Spleen (tissue), 11 donors: ENCODE data around the gene DUSP9. TPM values are rescaled to one million over a fixed set of nuclear protein-coding genes. Genes with fewer than 3 reads are reported as not detected.

Source experiments
- DNase-seq: peaks from one replicate; pipeline ENCODE4 v3.0.0-alpha.2; 2020
- H3K27ac ChIP-seq, 8 donors: fragments of 200-600 bp; sonication (generic) in 7 of 8; 1 replicate in 4 of 8; 2 replicates in 4 of 8; pipeline versions ENCODE4 v1.5.0 to v1.8.0; 2016 to 2021; ENCODE audit warnings: inconsistent platforms in 4 of 8, mild to moderate bottlenecking in 4 of 8, moderate library complexity in 1 of 8
- H3K27me3 ChIP-seq, 7 donors: fragments of 200-600 bp; sonication (generic) in 6 of 7; replicated peaks in 1 of 7; 1 replicate in 4 of 7; 2 replicates in 3 of 7; pipeline versions ENCODE4 v1.5.0 to v1.8.0; 2016 to 2021; ENCODE audit warnings: inconsistent platforms in 3 of 7, mild to moderate bottlenecking in 1 of 7
- H3K36me3 ChIP-seq, 6 donors: fragments of 200-600 bp; sonication (generic) in 5 of 6; 1 replicate in 4 of 6; 2 replicates in 2 of 6; pipeline versions ENCODE4 v1.5.0 to v1.8.0; 2016 to 2021; ENCODE audit warnings: inconsistent platforms in 2 of 6
- H3K4me1 ChIP-seq, 6 donors: fragments of 200-600 bp; sonication (generic) in 5 of 6; 1 replicate in 3 of 6; 2 replicates in 3 of 6; pipeline versions ENCODE4 v1.5.0 to v1.8.0; 2016 to 2021; ENCODE audit warnings: inconsistent platforms in 3 of 6
- H3K4me3 ChIP-seq, 8 donors: fragments of 200-600 bp; sonication (generic) in 7 of 8; 1 replicate in 4 of 8; 2 replicates in 4 of 8; pipeline versions ENCODE4 v1.5.0 to v1.8.0; 2016 to 2021; ENCODE audit warnings: inconsistent platforms in 4 of 8, mild to moderate bottlenecking in 4 of 8, moderate library complexity in 2 of 8
- H3K9me3 ChIP-seq, 8 donors: fragments of 200-600 bp; sonication (generic) in 7 of 8; 1 replicate in 4 of 8; 2 replicates in 4 of 8; pipeline versions ENCODE4 v1.5.0 to v1.8.0; 2016 to 2021; ENCODE audit warnings: inconsistent platforms in 4 of 8
- POLR2A ChIP-seq, 3 donors: fragments of 450-650 bp; IDR thresholded peaks; one replicate each; pipeline ENCODE4 v1.5.1; 2017; ENCODE audit warnings: antibody characterized with exemption in 3 of 3, mild to moderate bottlenecking in 1 of 3
- POLR2AphosphoS5 ChIP-seq, 3 donors: sonication (generic); formaldehyde crosslinking; IDR thresholded peaks; one replicate each; pipeline ENCODE4 v1.5.1; 2017; ENCODE audit warnings: antibody characterized with exemption in 3 of 3
- WGBS, 5 donors: extraction: QIAGEN DNeasy Blood & Tissue Kit in 3 of 5; methylation state at CpG; one replicate each; pipeline versions ENCODE4 v1.1.5 to v1.1.7; 2013 to 2018; 5-methylcytosine and 5-hydroxymethylcytosine counted together
- intact Hi-C: fragments of 100-400 bp; cut with DNase I; formaldehyde crosslinking; loops from one replicate; pipeline ENCODE4 v1.15.0; 2023; ENCODE audit warnings: low total_unique reads
- polyA plus RNA-seq, 3 donors: library from polyadenylated mRNA; stranded (reverse); fragments of 200-250 nt; gene quantifications; one replicate each; pipeline ENCODE4 v1.2.1, GENCODE V29; 2013
- total RNA-seq, 7 donors: library from RNA; depleted of rRNA in 3 of 7; stranded (reverse); fragments of >200 nt in 3 of 7; fragmentation: NEBNext Ultra II Directional in 4 of 7; extraction: Animal tissue kit (Norgen Biotek cat#: 25700) in 4 of 7; gene quantifications; one replicate each; pipeline versions ENCODE4 v1.1.0 to v1.2.1, GENCODE V29; 2016 to 2021
- TF ChIP-seq, protein P1 (sequence below), 11 experiments: fragments of 200-600 bp in 7 of 11; fragments of 450-650 bp in 4 of 11; sonication (generic) in 4 of 11; IDR thresholded peaks in 8 of 11; conservative IDR thresholded peaks in 3 of 11; 1 replicate in 7 of 11; 2 replicates in 4 of 11; pipeline versions ENCODE4 v1.4.0 to v1.8.0; 2016 to 2021; ENCODE audit warnings: antibody characterized with exemption in 11 of 11, inconsistent platforms in 4 of 11, mild to moderate bottlenecking in 1 of 11
- donor health status: healthy with polysubstance abuse.
- donor health status: DM: no; HTN: no; CAD: no; lungs with moderate emphysema.
- donor health status: DM: no; HTN: no; CAD: no.
- donor health status: Bipolar disorder and iron deficiency.
- donor health status: healthy.
- donor health status: DM: no; HTN: no; CAD: no.
- donor health status: DM: yes; HTN: yes; CAD: no.

DUSP9 gene
- total and polyA plus RNA-seq, 10 donors: 0.09 to 0.17 TPM; not detected in 8

DNA sequence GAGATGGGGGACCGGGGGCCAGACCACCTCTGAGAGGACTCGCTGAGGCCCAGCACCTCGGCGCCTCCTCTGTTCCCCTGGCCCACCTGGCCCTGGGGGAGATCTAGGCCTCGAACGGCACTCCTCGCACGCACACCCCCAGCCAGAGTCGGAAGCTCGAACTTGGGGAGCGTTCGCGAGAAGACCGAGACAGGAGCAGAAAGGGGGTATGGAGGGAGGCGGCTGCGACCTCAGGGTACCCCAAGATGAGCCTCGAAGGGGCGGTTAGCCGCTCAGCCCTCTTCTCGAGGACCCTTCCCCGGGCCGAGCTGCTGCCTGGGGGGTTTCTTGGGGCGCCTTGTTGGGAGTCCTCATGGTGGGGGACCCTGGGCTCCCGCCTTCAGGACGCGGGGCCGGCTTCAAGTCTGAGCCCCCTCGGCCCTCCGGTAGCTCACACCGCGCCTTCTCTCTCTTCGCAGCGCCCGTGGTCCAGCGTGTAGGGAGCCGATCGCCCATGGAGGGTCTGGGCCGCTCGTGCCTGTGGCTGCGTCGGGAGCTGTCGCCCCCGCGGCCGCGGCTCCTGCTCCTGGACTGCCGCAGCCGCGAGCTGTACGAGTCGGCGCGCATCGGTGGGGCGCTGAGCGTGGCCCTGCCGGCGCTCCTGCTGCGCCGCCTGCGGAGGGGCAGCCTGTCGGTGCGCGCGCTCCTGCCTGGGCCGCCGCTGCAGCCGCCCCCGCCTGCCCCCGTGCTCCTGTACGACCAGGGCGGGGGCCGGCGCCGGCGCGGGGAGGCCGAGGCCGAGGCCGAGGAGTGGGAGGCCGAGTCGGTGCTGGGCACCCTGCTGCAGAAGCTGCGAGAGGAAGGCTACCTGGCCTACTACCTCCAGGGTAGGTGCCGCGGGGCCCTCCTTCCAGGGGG is 706 bp downstream of the DUSP9 start:
- 9 to 46% (median 24%) methylated on average over 31 to 85 of the region's 85 CpGs; no CpG with 5 or more reads in 1 of the 5 donors for WGBS, 5 donors
- Histone ChIP-seq H3K27me3 (peaks cover 0 to 71% (median 62%) of the 10 kb centered on the region in 7 donors), H3K36me3 (no peaks in the 10 kb centered on the region), H3K9me3 (no peaks in the 10 kb centered on the region), H3K27ac (no peak overlapping the region), H3K4me3 (peak overlapping the region in 5 of 8 donors; percentile 10 to 59 (median 21)), H3K4me1 (peaks cover 0 to 33% (median 23%) of the 10 kb centered on the region in 6 donors)
- DNase-seq: peak; percentile 70
- intact Hi-C loops: no loop called here
- TF ChIP-seq, protein P1, sequence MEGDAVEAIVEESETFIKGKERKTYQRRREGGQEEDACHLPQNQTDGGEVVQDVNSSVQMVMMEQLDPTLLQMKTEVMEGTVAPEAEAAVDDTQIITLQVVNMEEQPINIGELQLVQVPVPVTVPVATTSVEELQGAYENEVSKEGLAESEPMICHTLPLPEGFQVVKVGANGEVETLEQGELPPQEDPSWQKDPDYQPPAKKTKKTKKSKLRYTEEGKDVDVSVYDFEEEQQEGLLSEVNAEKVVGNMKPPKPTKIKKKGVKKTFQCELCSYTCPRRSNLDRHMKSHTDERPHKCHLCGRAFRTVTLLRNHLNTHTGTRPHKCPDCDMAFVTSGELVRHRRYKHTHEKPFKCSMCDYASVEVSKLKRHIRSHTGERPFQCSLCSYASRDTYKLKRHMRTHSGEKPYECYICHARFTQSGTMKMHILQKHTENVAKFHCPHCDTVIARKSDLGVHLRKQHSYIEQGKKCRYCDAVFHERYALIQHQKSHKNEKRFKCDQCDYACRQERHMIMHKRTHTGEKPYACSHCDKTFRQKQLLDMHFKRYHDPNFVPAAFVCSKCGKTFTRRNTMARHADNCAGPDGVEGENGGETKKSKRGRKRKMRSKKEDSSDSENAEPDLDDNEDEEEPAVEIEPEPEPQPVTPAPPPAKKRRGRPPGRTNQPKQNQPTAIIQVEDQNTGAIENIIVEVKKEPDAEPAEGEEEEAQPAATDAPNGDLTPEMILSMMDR (IDR thresholded peaks at IDR 0.05 in 8 of 11, conservative IDR thresholded peaks at IDR 0.05 in 3 of 11): no peak
- no peak for TF ChIP-seq POLR2A (IDR thresholded peaks at IDR 0.05)
- TF ChIP-seq POLR2AphosphoS5 (IDR thresholded peaks at IDR 0.05): no peak

DNA sequence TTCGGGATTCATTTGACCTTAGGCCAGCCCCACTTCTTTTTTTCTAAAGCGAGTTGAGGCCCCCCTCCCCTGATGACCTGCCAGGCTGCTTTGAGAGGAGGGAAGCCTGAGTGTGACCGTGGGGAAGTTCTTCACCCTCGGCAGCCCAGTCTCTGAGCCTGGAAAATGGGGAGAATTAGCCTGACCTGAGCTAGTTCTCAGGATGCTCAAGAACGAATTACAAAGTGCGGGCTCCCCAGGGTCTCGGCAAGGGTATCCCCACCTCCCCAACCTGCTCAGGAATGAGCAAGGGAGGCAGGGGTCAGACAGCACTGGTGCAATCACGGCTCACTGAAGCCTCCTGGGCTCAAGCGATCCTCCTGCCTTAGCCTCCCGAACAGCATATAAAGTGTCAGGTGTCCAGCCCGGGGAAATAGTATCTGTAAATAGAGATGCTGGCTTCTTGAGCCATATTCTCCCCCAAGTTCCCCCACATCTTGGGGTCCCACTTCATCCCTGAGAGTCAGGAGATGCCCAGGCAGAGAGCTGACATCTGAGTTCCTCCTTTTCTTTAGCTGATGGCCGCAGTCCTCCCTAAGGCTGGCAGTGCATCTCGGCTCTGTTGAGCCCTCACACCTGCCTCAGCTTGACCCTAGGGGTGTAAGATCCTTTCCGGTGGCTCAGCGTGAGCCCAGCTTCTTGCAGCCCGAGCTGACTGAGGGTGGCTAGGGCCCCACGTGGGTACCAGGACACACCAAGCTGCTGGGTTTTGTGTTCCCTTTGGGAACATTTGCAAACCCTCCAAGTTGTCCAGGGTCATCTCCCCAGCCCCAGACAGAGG is 1.6 kb downstream of the DUSP9 start:
- intact Hi-C loops: no loop called here
- Histone ChIP-seq H3K36me3 (no peaks in the 10 kb centered on the region), H3K4me1 (peaks cover 0 to 25% (median 15%) of the 10 kb centered on the region in 6 donors), H3K27me3 (peaks cover 0 to 62% (median 54%) of the 10 kb centered on the region in 7 donors), H3K9me3 (peaks cover 0 to 6% (median 0%) of the 10 kb centered on the region in 8 donors), H3K4me3 (no peak overlapping the region), H3K27ac (no peak overlapping the region)
- peak; percentile 66 for DNase-seq
- WGBS, 5 donors: 70 to 83% (median 78%) methylated on average over 2 to 17 of the region's 17 CpGs
- TF ChIP-seq POLR2A (IDR thresholded peaks at IDR 0.05) (no peak), POLR2AphosphoS5 (IDR thresholded peaks at IDR 0.05) (no peak)
- TF ChIP-seq, protein P1 (IDR thresholded peaks at IDR 0.05 in 8 of 11, conservative IDR thresholded peaks at IDR 0.05 in 3 of 11): no peak

DNA sequence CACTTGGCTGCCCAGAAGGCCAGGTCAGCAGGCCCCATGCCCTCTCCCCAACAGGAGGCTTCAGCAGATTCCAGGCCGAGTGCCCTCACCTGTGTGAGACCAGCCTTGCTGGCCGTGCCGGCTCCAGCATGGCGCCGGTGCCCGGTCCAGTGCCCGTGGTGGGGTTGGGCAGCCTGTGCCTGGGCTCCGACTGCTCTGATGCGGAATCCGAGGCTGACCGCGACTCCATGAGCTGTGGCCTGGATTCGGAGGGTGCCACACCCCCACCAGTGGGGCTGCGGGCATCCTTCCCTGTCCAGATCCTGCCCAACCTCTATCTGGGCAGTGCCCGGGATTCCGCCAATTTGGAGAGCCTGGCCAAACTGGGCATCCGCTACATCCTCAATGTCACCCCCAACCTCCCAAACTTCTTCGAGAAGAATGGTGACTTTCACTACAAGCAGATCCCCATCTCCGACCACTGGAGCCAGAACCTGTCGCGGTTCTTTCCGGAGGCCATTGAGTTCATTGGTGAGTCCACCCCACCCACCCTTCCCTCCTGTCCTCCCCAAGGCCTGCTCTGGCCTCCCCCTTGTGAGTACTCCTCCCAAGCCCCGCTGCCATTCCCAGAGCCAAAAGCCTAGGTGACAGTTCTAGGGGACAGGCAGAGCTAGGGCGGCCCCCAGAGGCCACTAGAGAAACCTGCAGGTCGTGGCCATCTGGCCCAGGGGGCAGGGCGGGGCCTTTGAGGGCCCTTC is 2.3 kb downstream of the DUSP9 start:
- Histone ChIP-seq H3K36me3 (no peaks in the 10 kb centered on the region), H3K4me3 (no peak overlapping the region), H3K27ac (no peak overlapping the region), H3K27me3 (peaks cover 0 to 57% (median 49%) of the 10 kb centered on the region in 7 donors), H3K4me1 (peaks cover 0 to 20% (median 12%) of the 10 kb centered on the region in 6 donors), H3K9me3 (peaks cover 0 to 14% (median 0%) of the 10 kb centered on the region in 8 donors)
- 75 to 87% (median 80%) methylated on average over 6 to 26 of the region's 26 CpGs for WGBS, 5 donors
- peak; percentile 77 for DNase-seq
- TF ChIP-seq, protein P1 (IDR thresholded peaks at IDR 0.05 in 8 of 11, conservative IDR thresholded peaks at IDR 0.05 in 3 of 11): peak in 8 of 11 experiments; percentile 15 to 67 (median 43)
- TF ChIP-seq POLR2AphosphoS5 (IDR thresholded peaks at IDR 0.05): no peak
- intact Hi-C loops: no loop called here
